DMS114 treated with DMSO at 0.1 percent for 48 hours (cell line): Measurements from ENCODE around the gene ZSWIM6.

Experiments
- DNase-seq: peaks from one replicate; lab custom pipeline; 2025; ENCODE audit not compliant: unreplicated experiment; lab: John Stamatoyannopoulos, UW

The ZSWIM6 gene

DNA sequence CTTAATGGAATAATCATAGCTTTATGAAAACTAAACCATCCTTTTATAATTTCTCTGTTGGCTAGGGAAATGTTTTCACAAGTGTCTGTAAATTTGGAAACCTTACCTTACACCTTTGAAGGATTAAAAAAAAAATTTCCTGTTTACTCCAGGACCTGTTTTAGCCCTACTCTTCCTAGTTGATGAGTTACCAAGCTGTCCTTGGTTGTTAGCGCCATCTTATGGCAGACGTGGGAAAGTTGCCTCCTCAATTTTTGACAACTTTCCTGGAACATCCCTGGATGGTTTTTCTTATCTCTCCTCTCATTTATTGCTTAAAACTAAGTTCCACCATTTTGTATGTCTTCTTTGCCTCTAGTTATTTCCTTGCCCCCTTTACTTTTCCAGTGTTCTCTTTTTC is 25.7 kb downstream of the ZSWIM6 start:
- no peak for DNase-seq

DNA sequence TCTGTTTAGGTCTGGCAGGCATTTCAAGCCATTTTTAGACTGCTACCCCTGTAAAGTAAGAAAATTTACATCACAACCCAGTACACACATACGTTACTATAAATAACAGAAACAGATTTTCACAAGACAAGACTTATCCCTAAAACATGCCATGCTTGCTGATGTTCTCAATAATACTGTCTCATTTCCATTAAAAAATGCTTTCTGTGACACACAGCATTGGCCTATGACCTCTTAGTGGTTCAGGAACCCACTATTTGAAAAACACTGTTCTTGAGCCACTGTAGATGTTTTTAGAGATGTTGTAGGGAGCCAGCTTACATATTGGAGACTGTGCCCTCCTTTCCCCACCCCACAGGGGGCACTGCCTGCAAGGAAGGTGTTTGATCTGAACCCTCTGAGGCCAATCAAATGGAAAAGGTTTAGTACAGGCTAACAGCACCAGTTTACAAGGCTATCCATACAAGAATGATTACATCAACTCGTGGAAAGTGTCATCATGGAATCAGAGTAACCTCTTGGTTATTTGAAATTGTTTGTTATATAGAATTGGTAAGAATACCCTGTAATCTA is 30.8 kb downstream of the ZSWIM6 start:
- DNase-seq, result no peak

DNA sequence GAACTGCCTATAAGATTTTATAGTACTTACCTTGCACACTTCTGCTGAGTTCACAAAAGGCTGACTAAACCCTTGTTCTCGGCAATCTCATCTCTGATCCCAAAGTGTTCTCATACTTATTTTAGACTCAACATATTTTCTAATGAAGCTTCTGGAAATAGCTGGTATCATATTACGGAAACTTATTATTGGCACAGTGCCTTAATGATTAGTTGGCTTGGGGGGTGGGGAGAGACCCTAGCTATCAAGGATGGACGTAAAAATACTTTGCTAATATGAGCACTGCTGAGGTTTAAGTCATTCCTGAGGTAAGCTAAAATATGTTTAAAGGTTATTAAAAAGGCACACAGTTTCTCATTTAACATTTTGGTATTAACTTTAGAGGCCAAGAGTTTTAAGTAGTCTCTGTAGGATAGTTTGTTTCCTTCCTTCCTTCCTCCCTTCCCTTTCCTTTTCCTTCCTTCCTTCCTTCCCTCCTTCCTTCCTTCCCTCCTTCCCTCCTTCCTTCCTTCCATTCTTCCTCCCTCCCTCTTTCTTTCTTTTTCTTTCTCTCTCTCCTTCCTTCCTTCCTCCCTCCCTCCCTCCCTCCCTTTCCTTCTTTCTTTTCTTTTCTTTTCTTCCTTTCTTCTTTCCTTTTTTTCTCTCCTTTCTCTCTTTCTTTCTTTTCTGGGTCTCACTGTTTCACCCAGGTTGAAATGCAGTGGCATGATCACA is 31.5 kb downstream of the ZSWIM6 start:
- DNase-seq, result no peak

DNA sequence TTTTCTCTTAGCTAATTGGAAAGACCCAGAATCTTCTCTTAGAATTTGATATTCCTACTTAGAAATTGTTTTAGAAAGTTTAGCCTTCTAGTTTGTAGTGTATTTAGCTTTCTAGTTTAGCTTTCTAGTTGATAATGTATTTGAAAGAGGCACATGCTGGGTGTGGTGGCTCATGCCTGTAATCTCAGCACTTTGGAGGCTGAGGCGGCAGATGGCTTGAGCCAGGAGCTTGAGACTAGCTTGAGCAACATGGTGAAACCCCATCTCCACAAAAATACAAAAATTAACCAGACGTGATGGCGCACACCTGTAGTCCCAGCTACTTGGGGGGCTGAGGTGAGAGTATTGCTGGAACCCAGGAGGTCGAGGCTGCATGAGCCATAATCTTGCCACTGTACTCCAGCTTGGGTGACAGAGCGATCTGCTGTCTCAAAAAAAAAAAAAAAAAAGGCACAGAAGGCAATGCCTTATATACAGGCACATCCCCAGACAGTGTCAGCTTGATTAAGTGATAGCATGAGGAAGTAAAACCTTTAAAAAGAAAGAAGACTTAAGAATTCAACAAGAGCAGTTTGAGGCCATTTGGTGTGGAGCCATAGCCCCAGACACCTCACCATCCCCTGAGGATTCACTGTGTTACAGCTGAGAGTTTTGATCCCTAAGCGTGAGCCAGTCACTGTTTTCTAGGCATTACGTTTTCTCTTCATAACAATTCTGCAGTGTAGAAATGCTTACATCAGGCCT is 34.6 kb downstream of the ZSWIM6 start:
- DNase-seq, result no peak

DNA sequence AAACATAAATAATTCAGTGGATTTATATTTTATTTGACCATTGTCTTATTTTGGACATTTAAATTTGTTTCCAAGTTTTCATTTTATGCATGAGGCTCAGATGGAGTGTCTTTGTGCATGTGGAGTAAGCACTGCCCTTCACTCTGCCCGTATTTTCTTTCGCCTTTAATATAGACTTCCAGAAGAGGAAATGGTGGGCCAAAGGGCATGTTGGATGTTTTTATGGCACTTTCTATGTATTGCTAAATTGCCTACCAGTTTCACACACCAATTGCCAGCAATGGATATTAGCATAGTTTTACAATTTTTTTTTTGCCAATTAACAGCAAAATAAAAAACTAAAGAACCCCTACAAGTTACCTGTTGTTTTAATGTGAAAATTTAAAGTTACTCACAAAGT is 38.4 kb downstream of the ZSWIM6 start:
- no peak for DNase-seq

DNA sequence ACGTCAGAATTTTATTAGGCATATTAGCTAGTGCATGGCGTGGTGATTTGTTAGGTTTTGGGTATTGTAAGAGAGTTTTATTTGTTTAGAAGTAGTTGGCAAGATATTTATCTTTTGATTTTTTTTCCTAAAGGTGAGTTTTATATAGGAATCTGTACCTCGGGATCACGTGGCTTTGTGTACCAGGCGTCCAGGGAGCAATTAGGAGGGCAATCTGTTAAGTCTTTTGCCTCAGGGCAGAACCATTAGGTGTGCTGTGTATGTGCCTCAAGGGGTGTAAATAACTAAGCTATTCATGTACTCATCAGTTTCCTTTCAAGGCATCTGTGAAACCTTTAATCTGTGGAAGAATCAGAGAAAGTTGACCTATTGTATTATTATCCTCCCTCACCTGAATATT is 39.4 kb downstream of the ZSWIM6 start:
- DNase-seq, result no peak

DNA sequence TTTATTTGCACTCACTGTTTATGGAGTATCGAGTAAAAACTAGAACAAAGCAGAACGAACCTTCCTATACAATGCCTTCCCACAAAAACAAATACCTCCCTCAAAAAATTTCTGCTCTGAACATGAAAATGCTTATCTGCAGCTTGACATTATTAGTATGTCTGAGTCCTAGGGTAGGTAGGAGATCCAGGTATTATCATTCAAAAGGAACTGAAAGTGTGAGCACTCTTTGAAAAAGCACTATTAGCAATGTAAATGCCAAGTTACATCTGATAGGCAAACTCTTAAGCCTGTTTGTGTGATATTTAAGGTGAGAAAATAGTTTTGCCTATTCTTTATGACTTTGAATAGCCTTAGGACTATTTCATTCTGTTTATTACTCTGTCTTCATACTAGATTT is 47.6 kb downstream of the ZSWIM6 start:
- no peak for DNase-seq

DNA sequence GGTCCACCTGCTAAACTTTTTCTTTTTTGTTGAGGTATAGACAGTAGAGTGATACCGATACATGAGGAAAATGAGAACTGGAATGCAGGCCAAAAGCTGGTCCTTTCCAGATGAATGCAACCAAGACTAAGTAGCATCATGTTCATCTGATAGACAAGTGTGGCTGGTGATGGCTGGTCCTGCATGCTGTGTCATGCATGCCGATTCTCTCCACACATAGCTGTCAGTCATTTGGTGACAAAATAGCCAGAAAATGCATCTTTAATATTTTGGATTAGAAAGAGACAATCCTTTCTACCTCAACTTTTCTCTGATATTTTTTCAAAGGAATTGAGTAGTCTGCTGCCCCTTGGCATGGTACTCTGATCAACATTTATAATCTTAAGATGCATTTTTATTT is 49.9 kb downstream of the ZSWIM6 start:
- DNase-seq, result no peak

DNA sequence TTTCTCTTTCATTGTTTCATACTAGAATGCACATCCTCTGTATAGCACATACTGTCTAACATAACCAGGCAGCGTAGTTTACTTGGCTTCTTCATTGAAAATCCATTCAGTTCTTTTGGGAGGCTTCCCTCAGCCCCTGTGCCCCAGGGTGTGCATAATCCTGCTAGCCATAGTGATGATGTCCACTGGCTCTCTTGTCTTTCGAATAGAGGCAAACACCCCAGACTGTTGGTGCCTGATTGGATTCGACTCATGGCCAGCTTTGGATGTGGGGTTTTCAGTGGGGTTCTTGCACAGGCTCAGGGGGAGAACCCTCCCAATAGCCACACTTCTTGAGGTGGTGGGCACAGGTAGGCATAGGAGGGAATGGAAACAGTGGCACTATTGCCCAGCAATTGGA is 53.6 kb downstream of the ZSWIM6 start:
- no peak for DNase-seq

DNA sequence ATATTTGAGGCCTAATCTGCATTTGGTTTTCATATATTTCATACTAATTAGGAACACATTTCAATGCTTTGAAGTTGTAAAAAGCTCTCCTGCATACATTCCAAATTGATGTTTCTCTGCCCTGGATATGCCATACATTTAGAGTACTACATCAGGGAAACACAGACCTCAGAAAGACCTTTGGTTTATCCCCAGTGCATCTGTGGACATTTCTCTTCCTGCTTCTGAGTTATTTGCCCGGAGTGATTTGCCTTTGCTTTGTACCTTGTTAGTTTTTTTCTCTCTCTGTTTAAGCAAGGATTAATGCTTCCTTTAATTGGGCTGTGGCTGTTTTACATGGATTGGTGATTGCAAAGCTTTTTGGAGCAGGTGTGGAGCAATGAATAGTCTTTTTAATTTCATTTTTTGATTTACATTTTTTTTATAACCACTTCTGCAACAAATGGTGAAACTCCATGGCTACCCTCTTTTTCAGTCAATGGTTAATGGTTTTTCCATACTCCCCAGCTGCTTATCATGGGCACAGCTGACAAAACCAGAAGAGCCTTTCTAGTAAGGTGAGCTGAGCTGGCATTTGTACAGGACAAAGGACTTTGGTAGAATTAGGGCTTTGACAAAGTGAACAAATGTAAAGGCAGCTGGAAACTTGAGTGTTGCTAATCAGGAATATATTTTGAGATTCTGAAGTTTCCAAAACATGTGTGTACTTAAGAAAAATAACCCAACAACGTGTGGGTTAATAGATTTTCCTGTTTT is 54.2 kb downstream of the ZSWIM6 start:
- DNase-seq, result no peak

DNA sequence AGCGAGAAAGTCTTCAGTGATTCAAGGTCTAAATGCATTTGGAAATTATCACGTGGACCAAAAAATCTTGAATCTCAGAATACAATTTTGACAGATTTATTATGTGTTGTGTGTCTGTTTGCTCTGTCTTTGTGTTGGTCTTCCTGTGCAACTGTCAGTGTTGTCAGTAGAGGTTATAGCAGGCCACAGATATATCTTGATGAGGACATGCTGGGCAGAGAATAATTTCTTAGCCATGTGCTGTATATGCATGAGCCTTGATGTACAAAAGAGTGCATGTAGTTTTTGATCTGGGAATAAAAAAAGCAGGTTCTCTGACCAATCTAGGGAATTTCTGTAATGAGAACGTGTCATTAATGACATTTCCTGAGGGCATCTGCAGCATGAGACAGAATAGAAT is 57.6 kb downstream of the ZSWIM6 start:
- DNase-seq, result no peak

DNA sequence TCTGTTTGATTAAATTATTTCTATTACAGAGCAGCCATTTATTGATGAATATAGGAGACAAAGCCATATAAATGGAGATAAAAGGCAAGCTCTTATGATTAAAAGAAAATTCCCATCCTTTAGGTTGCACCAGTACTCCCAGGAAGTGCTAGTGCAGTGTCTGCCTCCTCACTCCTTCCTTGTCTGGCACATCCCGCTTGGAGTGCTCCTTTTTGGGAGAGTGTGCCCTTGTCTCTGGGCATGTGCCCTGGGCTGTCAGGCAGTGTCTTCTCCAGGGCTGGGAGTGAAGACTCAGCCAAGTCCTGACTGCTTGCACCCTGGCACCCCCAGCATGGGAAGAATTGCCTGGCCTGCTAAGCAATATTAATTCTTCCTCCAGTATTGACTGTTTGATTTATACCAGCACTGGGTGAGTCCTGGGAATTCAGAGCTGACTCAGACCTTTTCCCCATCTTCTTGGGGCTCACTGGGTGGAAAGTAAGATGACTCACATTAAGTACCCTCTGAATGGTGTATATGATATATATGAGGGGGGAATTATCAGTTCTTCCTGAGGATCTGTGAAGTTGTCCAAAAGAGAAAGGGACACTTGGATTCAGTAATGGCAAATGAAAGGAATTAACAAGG is 62.1 kb downstream of the ZSWIM6 start:
- no peak for DNase-seq

DNA sequence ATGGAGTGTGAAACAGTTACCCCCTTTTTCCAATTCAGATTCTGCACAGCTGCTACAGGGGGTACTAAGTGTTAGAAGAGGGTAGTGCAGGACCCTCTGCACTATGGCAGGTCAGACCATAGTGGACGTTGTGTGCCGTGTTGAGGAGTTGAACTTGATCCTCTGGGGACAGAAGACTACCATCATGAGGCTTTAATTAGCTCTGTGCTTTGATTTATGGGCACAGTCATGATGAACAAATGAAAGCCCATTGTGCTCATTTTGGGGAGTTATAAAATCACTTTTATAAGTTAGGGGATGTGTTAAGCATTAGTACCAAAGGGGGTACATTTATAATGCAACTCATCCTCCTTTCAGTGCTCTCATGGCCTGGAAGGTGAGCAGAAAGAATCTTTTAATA is 62.7 kb downstream of the ZSWIM6 start:
- DNase-seq, result no peak

DNA sequence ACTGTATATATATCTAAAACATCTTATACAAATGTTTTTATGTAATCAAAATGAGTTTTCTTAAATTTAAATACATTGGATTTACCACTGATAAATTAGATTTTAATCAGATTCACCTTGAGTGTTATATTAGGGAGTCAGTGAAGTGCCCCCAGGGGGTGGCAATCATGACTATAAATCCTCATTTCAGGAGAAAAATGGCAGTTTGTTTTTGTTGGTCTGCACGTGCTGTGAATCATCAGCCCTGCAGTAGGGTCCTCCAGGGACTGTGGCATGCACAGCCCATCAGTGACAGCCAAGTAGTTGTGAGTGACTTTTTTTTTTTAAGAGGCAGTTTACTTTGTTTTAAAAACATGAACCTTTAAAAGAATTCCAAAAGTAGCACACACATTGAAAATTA is 65.2 kb downstream of the ZSWIM6 start:
- no peak for DNase-seq

DNA sequence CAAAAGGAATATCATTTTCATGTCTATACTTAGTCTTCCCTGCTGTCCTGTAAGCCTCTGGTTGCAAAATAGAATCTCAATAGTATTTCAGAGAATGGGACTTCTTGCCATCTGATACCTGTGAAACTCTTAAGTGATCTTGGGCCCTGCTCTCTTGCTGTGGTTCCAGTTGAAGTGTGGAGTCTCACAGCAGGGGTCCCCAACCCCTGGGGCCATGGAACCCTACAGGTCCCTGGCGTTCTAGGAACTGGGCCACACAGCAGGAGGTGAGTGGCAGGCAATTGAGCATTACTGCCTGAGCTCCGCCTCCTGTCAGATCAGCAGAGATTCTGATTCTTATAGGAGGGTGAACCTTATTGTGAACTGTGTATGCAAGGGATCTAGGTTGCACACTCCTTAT is 65.9 kb downstream of the ZSWIM6 start:
- DNase-seq, result no peak

DNA sequence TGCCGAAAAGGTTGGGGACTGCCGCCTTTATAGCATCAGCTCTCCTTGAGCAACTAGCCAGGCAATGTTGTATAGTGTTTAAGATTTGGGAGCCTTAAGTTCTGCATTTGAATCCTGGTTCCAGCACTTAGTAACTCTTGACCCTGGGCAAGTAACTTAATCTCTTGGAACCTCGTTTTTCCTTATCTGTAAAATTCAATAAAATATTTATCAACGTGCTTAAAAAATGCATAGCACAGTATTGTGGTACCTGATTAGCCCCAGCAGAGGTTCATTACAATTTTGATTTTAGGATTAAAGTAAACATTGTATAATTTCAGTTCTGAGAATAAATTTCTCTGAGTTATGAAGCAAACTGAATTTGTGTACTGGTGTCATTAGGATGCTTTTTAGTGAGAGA is 66.4 kb downstream of the ZSWIM6 start:
- DNase-seq, result no peak

DNA sequence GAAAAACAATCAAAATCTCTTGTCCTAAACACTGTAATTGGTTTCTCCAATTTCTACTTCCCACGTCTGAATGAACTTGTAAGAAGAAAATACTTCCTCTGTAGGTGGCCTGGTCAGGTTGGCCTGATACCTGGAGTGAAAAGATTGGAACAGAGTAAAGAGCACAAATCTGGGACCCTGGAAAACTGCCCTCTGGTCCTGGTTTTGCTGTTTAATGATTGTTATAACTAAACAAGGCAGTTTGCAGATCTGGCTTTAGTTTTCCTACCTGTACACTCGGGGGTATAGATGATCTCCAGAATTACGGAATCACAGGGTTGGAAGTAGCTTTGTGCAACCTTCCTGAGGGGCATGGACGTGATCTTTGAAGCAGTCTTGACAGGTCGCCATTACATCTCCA is 67.6 kb downstream of the ZSWIM6 start:
- no peak for DNase-seq

DNA sequence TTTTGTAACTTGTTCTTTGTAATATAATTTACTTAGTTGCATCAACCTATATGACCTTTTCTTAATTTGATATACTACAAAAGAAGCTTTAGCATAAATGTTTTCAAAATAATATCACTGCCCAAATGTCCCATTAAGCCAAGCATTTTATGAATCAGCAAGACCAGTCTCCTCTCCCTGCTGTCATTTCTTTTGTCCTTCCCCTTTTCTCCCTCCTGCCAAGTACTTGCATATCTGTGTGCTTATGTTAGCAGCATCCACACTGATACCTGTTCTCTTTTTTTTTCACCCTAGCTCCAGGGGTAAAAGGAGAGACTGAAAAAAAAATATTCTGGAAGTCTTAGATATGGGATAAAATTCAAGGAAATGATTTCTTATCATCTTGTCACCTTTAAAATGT is 69.7 kb downstream of the ZSWIM6 start:
- no peak for DNase-seq

DNA sequence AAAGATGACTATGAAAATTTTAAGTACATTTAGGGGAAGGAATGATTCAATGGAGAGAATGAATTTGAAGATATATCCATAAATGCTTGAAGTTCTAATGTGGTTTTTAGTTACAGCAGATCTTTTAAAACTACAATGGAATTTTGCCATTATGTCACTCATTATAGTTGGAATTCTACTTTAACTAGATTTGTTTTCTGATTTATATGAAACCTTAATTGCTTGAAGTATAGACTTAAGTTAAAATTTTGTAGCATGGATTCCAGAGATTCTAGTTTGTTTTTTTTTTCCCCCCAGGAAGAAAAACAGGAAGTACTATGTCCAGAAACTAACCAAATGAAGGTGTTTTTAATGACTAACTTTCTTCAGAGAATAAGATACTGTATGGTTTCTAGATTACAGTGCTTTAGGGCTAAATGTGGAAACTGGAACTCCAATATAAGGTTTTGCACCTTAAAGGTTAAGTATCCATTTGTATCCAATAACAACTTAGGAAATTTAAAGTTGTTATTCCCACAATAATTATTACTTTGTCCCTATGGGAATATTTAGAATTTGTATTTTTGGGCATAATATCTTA is 70.3 kb downstream of the ZSWIM6 start:
- DNase-seq, result no peak

DNA sequence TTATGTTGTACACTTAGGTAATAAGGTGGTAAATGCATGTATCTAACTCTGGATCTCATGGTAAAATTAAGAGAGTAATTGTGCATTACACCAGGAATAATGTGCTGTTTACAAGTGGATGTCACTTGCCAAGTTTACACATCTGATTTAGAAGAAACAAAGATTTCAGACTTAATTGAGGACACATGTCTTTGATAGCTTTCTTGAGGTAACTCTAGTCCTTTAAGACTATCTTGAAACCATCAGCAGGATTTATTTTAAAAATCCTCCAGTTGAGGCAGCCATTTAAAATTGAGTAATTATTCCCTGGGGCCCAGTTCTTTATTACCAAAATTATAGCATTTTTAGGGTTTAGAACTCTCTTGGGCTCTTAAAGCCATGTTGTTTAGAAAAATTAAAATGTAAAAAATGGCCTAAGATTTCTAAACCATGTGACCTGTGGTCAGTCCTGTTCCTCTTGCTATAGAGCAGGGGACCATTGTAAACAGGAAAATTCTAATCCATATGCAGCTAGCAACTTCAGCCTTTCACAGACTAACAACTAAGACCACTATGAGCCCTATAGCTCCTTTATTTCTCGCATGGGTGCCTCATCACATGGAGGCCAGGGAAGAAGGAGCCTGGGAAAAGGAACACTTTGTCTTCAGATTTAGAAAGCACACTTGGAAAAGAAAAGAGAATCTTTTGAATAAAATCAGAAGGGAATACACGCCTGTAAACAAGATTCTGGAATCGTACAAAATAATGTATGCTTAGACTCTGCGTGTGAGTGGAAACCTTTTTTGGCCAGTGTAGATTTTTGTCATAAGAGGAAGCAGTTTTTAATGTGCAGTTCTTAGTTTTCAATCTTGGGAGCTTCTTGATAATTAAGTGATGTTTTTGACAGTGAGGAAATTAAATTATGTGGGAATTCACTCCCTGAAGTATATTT is 71.2 kb downstream of the ZSWIM6 start:
- DNase-seq, result no peak
